Stomach (tissue), 9 donors: Measurements from ENCODE around the gene UBE2Q2. TPM values are rescaled to one million over a fixed set of nuclear protein-coding genes. Genes with fewer than 3 reads are reported as not detected.

Source experiments
- DNase-seq, 2 donors: peaks; one replicate each; pipeline versions ENCODE4 v3.0.0 to v3.0.0-alpha.2; 2013 to 2019
- H3K27ac ChIP-seq, 5 donors: fragments of 200-600 bp in 4 of 5; sonication (generic) in 4 of 5; one replicate each; pipeline ENCODE4 v1.5.1; 2013 to 2019; ENCODE audit warnings: mild to moderate bottlenecking in 1 of 5, moderate library complexity in 1 of 5
- H3K27me3 ChIP-seq, 3 donors: fragments of 200-600 bp; sonication (generic); one replicate each; pipeline ENCODE4 v1.5.1; 2017 to 2019; ENCODE audit warnings: mixed run types in 1 of 3
- H3K36me3 ChIP-seq, 4 donors: fragments of 200-600 bp; sonication (generic); 1 replicate in 3 of 4; 2 replicates in 1 of 4; pipeline ENCODE4 v1.5.1; 2016 to 2019
- H3K4me1 ChIP-seq, 4 donors: fragments of 200-600 bp; sonication (generic); one replicate each; pipeline ENCODE4 v1.5.1; 2016 to 2019
- H3K4me3 ChIP-seq, 4 donors: fragments of 200-600 bp; sonication (generic) in 3 of 4; one replicate each; pipeline ENCODE4 v1.5.1; 2016 to 2019; ENCODE audit warnings: mild to moderate bottlenecking in 1 of 4
- H3K9me3 ChIP-seq, 4 donors: fragments of 200-600 bp; sonication (generic); one replicate each; pipeline ENCODE4 v1.5.1; 2016 to 2019
- EP300 ChIP-seq: sonication (generic); formaldehyde crosslinking; IDR thresholded peaks from one replicate; pipeline ENCODE4 v1.6.1; 2017; ENCODE audit warnings: antibody characterized with exemption
- POLR2A ChIP-seq, 4 donors: fragments of 450-650 bp; IDR thresholded peaks; one replicate each; pipeline ENCODE4 v1.6.1; 2016; ENCODE audit warnings: antibody characterized with exemption in 4 of 4, control low read depth in 2 of 4, mild to moderate bottlenecking in 1 of 4, moderate library complexity in 1 of 4
- POLR2AphosphoS5 ChIP-seq, 3 donors: sonication (generic); formaldehyde crosslinking; IDR thresholded peaks; one replicate each; pipeline ENCODE4 v1.6.1; 2016; ENCODE audit warnings: antibody characterized with exemption in 3 of 3
- WGBS, 5 donors: extraction: QIAGEN DNeasy Blood & Tissue Kit in 3 of 5; methylation state at CpG; one replicate each; pipeline versions ENCODE4 v1.1.5 to v1.1.7; 2013 to 2018; 5-methylcytosine and 5-hydroxymethylcytosine counted together
- intact Hi-C: fragments of 100-400 bp; cut with DNase I; formaldehyde crosslinking; loops from one replicate; pipeline ENCODE4 v1.15.1; 2023; ENCODE audit warnings: low total_unique reads
- polyA plus RNA-seq, 3 donors: library from polyadenylated mRNA; stranded (reverse); fragments of 200-250 nt; gene quantifications; one replicate each; pipeline ENCODE4 v1.2.3, GENCODE V29; 2013
- total RNA-seq, 5 donors: library from RNA; depleted of rRNA; stranded (reverse); fragments of >200 nt; gene quantifications; one replicate each; pipeline versions ENCODE4 v1.1.0 to v1.2.3, GENCODE V29; 2014 to 2016
- TF ChIP-seq, protein P1 (sequence below), 7 experiments: fragments of 450-650 bp in 4 of 7; fragments of 200-600 bp in 3 of 7; sonication (generic) in 3 of 7; IDR thresholded peaks; one replicate each; pipeline ENCODE4 v1.5.1; 2016 to 2019; ENCODE audit warnings: antibody characterized with exemption in 7 of 7, control low read depth in 2 of 7, mild to moderate bottlenecking in 1 of 7
- donor health status: healthy with polysubstance abuse.
- donor health status: Bipolar disorder and iron deficiency.
- donor health status: healthy.

The UBE2Q2 gene
- total and polyA plus RNA-seq, 8 donors = 9.0 to 52.0 (median 33.8) TPM

DNA sequence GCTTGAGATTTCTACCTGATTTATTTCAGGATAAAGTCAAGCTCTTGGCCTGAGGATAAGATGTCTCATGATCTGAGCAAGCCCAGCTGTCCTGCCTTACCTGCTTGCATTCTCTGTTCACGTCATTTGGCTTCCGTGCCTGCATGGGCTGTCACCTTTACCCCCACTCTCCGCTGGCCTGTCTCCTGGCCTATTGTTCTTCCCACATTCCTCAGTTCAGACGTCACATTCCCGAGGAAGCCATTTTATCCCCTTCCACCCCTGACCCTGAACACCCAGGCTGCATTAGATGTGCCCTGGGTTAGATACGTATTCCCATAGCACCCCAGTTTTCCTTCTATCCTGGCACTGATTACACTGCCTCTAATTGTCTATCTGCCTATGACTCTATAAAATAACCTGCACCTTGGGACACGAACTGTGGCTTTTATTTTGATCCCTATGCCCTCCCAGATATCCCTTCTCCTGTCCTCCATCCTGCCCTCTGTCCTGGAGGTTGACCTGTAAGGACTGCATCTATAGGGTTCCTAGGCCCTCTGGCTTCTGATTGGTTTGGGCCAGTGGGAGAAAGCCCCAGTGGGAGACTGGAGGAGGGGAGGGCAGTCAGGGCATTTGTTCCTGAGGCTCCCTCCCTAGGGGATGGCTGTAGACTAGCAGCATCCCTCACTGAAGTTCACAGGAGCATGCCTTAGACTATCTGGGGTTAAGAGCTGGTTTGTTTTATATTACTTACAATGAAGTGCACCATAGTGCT is 19.2 kb upstream of the UBE2Q2 start:
- no peak for TF ChIP-seq EP300
- TF ChIP-seq POLR2A (IDR thresholded peaks at IDR 0.05) = no peak
- TF ChIP-seq, protein P1, sequence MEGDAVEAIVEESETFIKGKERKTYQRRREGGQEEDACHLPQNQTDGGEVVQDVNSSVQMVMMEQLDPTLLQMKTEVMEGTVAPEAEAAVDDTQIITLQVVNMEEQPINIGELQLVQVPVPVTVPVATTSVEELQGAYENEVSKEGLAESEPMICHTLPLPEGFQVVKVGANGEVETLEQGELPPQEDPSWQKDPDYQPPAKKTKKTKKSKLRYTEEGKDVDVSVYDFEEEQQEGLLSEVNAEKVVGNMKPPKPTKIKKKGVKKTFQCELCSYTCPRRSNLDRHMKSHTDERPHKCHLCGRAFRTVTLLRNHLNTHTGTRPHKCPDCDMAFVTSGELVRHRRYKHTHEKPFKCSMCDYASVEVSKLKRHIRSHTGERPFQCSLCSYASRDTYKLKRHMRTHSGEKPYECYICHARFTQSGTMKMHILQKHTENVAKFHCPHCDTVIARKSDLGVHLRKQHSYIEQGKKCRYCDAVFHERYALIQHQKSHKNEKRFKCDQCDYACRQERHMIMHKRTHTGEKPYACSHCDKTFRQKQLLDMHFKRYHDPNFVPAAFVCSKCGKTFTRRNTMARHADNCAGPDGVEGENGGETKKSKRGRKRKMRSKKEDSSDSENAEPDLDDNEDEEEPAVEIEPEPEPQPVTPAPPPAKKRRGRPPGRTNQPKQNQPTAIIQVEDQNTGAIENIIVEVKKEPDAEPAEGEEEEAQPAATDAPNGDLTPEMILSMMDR (IDR thresholded peaks at IDR 0.05) = no peak
- no peak for TF ChIP-seq POLR2AphosphoS5 (IDR thresholded peaks at IDR 0.05)
- H3K27ac ChIP-seq = no peak overlapping the region

DNA sequence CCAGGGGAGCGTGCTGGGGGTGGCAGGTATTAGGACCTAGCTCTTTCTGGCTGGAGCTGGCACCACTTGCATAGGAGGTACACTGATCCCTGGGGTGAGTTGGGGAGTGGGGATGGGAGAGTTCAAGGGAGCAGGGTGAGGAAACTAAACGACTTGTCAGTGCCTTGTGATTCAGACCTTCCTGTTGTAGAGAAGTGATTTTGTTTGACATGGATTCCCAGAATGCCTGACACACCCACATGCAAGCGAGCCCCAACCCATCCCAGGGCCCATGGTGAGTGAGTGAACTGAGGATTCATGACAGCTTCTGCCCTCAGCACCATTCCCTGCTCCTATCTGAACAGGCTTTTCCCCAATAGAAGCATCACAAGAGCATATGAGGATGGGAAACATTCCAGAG is 15.6 kb upstream of the UBE2Q2 start:
- no peaks in the 10 kb centered on the region for H3K9me3 ChIP-seq
- intact Hi-C loops = no loop called here
- no peaks in the 10 kb centered on the region for H3K4me1 ChIP-seq
- DNase-seq = no peak
- 63 to 71% (median 64%) methylated on average over 3 of the region's 3 CpGs for WGBS, 5 donors
- H3K27ac ChIP-seq = no peak overlapping the region
- TF ChIP-seq EP300 (no peak), POLR2AphosphoS5 (IDR thresholded peaks at IDR 0.05) (no peak), POLR2A (IDR thresholded peaks at IDR 0.05) (no peak)
- TF ChIP-seq, protein P1 (IDR thresholded peaks at IDR 0.05) = no peak
- H3K27me3 ChIP-seq = no peaks in the 10 kb centered on the region
- no peak overlapping the region for H3K4me3 ChIP-seq
- H3K36me3 ChIP-seq = no peaks in the 10 kb centered on the region

More for the DNA sequence above, 19.2 kb upstream of the UBE2Q2 start:
- no peaks in the 10 kb centered on the region for H3K36me3 ChIP-seq
- intact Hi-C loops = no loop called here
- peak in 1 of 2 donors; percentile 47 for DNase-seq
- H3K27me3 ChIP-seq = no peaks in the 10 kb centered on the region
- H3K4me1 ChIP-seq = no peaks in the 10 kb centered on the region
- 53 to 64% (median 60%) methylated on average over 7 of the region's 7 CpGs for WGBS, 5 donors
- H3K9me3 ChIP-seq = no peaks in the 10 kb centered on the region
- no peak overlapping the region for H3K4me3 ChIP-seq

DNA sequence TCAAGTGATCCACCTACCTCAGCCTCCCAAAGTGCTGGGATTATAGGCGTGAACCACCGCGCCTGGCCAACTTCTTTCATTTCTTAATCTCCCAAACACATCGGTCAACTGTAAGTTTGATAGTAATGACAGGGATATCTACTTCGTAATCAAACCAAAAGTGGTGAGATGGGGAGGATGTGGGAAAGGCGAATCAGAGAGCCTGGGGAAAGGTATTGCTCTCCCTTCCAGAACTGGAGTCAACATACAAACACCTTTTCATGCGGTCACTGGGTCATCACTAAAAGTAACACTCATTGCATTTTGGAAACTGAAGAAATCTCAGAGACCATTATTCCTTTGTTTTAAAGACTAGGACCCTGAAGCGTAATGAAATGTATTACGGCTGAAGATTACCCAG is 14.8 kb upstream of the UBE2Q2 start:
- H3K9me3 ChIP-seq = no peaks in the 10 kb centered on the region
- no peaks in the 10 kb centered on the region for H3K4me1 ChIP-seq
- no peaks in the 10 kb centered on the region for H3K27me3 ChIP-seq
- H3K4me3 ChIP-seq = no peak overlapping the region
- no peaks in the 10 kb centered on the region for H3K36me3 ChIP-seq
- H3K27ac ChIP-seq = no peak overlapping the region
- no peak for DNase-seq
- intact Hi-C loops = no loop called here
- TF ChIP-seq EP300 (no peak), POLR2A (IDR thresholded peaks at IDR 0.05) (no peak), POLR2AphosphoS5 (IDR thresholded peaks at IDR 0.05) (no peak)
- TF ChIP-seq, protein P1 (IDR thresholded peaks at IDR 0.05) = no peak
- 90 to 93% (median 91%) methylated on average over 9 of the region's 9 CpGs for WGBS, 5 donors

DNA sequence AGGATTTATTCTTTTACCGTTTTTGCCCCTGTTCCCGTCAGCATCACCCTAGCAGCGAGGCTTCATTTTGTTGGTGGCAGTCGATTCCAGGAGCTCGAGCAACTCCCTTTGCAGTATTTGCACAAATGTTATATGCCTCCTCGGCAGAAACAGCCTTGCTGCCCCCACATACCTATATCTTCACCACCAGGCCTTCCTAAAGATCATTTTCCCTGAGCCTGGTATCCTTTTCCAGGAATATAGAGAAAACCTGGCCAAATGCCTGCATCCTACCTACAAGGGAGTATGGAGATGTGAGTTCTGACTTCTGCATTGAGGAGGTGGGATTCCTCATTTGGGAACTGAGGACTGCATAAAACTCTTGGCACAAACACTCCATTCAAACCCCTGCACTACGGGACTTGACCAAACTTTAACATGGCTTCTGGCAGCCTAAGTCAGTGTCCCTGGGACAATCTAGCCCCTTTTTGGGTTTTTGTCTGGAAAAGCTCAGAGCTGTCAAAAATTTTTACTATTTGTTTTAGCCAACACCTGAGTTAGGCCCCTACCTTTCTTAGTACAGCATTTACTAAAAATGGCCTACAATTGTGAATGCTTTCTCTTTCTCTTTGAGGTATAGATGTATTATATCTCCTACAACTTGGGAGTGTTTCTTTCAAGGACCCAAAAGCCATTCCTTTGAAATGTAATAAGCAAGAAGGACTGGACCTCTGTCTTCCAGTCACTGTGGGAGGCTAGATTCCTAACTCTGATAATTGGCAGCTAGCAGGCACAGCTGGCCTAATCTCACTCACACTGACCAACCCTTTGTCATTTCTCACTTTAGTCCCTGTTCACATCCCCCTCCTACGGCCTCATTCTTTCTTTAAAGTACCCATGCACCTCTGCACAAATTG is 12.1 kb upstream of the UBE2Q2 start:
- H3K4me1 ChIP-seq = no peaks in the 10 kb centered on the region
- intact Hi-C loops = no loop called here
- no peaks in the 10 kb centered on the region for H3K9me3 ChIP-seq
- 85 to 89% (median 85%) methylated on average over 8 of the region's 8 CpGs for WGBS, 5 donors
- H3K36me3 ChIP-seq = no peaks in the 10 kb centered on the region
- TF ChIP-seq POLR2AphosphoS5 (IDR thresholded peaks at IDR 0.05) (no peak), EP300 (no peak), POLR2A (IDR thresholded peaks at IDR 0.05) (no peak)
- TF ChIP-seq, protein P1 (IDR thresholded peaks at IDR 0.05) = no peak
- no peak overlapping the region for H3K4me3 ChIP-seq
- no peaks in the 10 kb centered on the region for H3K27me3 ChIP-seq
- DNase-seq = no peak
- H3K27ac ChIP-seq = no peak overlapping the region
